HepG2 (cell line): Measurements from ENCODE around the gene CRABP1. TPM values are rescaled to one million over a fixed set of nuclear protein-coding genes. Genes with fewer than 3 reads are reported as not detected.

ENCODE experiments used
- ARNTL ChIP-seq: sonication (generic); formaldehyde crosslinking; IDR thresholded peaks from 2 replicates; pipeline ENCODE4 v1.4.0; 2020; ENCODE audit warnings: mild to moderate bottlenecking, missing genetic modification reagents
- HCFC1 ChIP-seq: fragments of 150-350 bp; IDR thresholded peaks from 2 replicates; pipeline ENCODE4 v1.6.1; 2014; ENCODE audit warnings: low read depth, low read length
- HNF1A ChIP-seq, 2 experiments: sonication (generic) in 1 of 2; formaldehyde crosslinking in 1 of 2; IDR thresholded peaks; 2 replicates each; pipeline versions ENCODE4 v1.4.0 to v1.6.1; 2016 to 2020; ENCODE audit warnings: borderline replicate concordance in 1 of 2, low read depth in 1 of 2, mild to moderate bottlenecking in 1 of 2, missing genetic modification reagents in 1 of 2
- HOXD1 ChIP-seq: sonication (generic); formaldehyde crosslinking; IDR thresholded peaks from 2 replicates; pipeline ENCODE4 v1.5.0; 2020; ENCODE audit warnings: missing genetic modification reagents
- KLF16 ChIP-seq, 2 experiments: sonication (generic) in 1 of 2; formaldehyde crosslinking in 1 of 2; IDR thresholded peaks; 2 replicates each; pipeline versions ENCODE4 v1.6.1 to v1.8.0; 2016 to 2023; ENCODE audit warnings: missing genetic modification reagents in 2 of 2, missing compliant biosample characterization in 1 of 2
- MIXL1 ChIP-seq: IDR thresholded peaks from 2 replicates; pipeline ENCODE4 v1.6.1; 2016
- MTA1 ChIP-seq: sonication (generic); formaldehyde crosslinking; IDR thresholded peaks from 2 replicates; pipeline ENCODE4 v1.4.0; 2020; ENCODE audit warnings: missing genetic modification reagents, mild to moderate bottlenecking, borderline replicate concordance
- NFIB ChIP-seq: sonication (generic); formaldehyde crosslinking; IDR thresholded peaks from 2 replicates; pipeline ENCODE4 v1.9.0; 2021; ENCODE audit warnings: missing genetic modification reagents, mild to moderate bottlenecking, borderline replicate concordance
- NR1H2 ChIP-seq: sonication (generic); formaldehyde crosslinking; IDR thresholded peaks from 2 replicates; pipeline ENCODE4 v1.8.1; 2022; ENCODE audit warnings: low read depth, missing genetic modification reagents, borderline replicate concordance
- NR3C1 ChIP-seq: sonication (generic); formaldehyde crosslinking; IDR thresholded peaks from 2 replicates; pipeline ENCODE4 v1.4.0; 2020; ENCODE audit warnings: missing genetic modification reagents
- SRY ChIP-seq: sonication (generic); formaldehyde crosslinking; IDR thresholded peaks from 2 replicates; pipeline ENCODE4 v1.8.0; 2022; ENCODE audit warnings: mild to moderate bottlenecking, missing genetic modification reagents
- THAP9 ChIP-seq: sonication (generic); formaldehyde crosslinking; IDR thresholded peaks from 2 replicates; pipeline ENCODE4; 2020; ENCODE audit warnings: missing genetic modification reagents, mild to moderate bottlenecking, borderline replicate concordance
- ZBTB25 ChIP-seq: IDR thresholded peaks from 2 replicates; pipeline ENCODE4 v1.6.1; 2018; ENCODE audit warnings: missing genetic modification reagents
- ZGPAT ChIP-seq: IDR thresholded peaks from 2 replicates; pipeline ENCODE4 v1.6.1; 2016; ENCODE audit warnings: mild to moderate bottlenecking
- ZNF160 ChIP-seq: sonication (generic); formaldehyde crosslinking; IDR thresholded peaks from 2 replicates; pipeline ENCODE4 v1.8.0; 2022; ENCODE audit warnings: mild to moderate bottlenecking, inconsistent platforms, missing genetic modification reagents
- ZNF44 ChIP-seq: sonication (generic); formaldehyde crosslinking; IDR thresholded peaks from 2 replicates; pipeline ENCODE4 v1.5.1; 2020; ENCODE audit warnings: mild to moderate bottlenecking, missing genetic modification reagents
- ZNF468 ChIP-seq: sonication (generic); formaldehyde crosslinking; IDR thresholded peaks from 2 replicates; pipeline ENCODE4 v1.8.0; 2022; ENCODE audit warnings: mild to moderate bottlenecking, moderate library complexity, missing genetic modification reagents
- ZNF556 ChIP-seq: sonication (generic); formaldehyde crosslinking; IDR thresholded peaks from 2 replicates; pipeline ENCODE4 v1.4.0; 2020; ENCODE audit warnings: mild to moderate bottlenecking, missing genetic modification reagents, borderline replicate concordance
- ZNF883 ChIP-seq: sonication (generic); formaldehyde crosslinking; IDR thresholded peaks from 2 replicates; pipeline ENCODE4 v1.5.1; 2020; ENCODE audit warnings: mild to moderate bottlenecking, missing genetic modification reagents; ENCODE audit errors: not compliant biosample characterization
- polyA plus RNA-seq, 8 experiments: library from polyadenylated mRNA; depleted of rRNA in 3 of 8; stranded (reverse) in 7 of 8; unstranded in 1 of 8; fragments of >200 nt; fragmentation: Illumina TruSeq in 4 of 8; extraction: Trizol in 4 of 8; gene quantifications; 2 replicates each; pipeline versions ENCODE4 v1.2.1 to v1.2.3, GENCODE V29; 2011 to 2016; ENCODE audit warnings: low read depth in 4 of 8, missing spikeins in 1 of 8, mixed read lengths in 1 of 8; ENCODE audit not compliant: insufficient read depth in 1 of 8
- total RNA-seq, 5 experiments: library from RNA; depleted of rRNA; stranded (reverse); fragments of >200 nt; fragmentation: Illumina TruSeq; extraction: Trizol; gene quantifications; 2 replicates each; pipeline ENCODE4 v1.2.3, GENCODE V29; 2016; ENCODE audit warnings: low read depth in 1 of 5

Gene CRABP1
- total and polyA plus RNA-seq, 2 of the 13 experiments (the other 11 are each of a cell fraction or from before 2014, with no cell fraction given), result not detected

GRCh38 chr15:78299101-78299930, 40.8 kb upstream of the CRABP1 start, which contains the start of gene SKIC8 (continued):
- TF ChIP-seq ZNF160 (CRISPR knock-in tag) (no peak), ZNF44 (no peak), MIXL1 (CRISPR knock-in tag) (peak; percentile 25; the same call in 1 of the 2 replicates), ZGPAT (CRISPR knock-in tag) (peak; percentile 71), NFIB (CRISPR knock-in tag) (no peak), ZNF556 (CRISPR knock-in tag) (peak; percentile 77; the same call in 1 of the 2 replicates), HCFC1 (peak; percentile 61), THAP9 (CRISPR knock-in tag) (peak; percentile 95), KLF16 (CRISPR knock-in tag; IDR thresholded peaks at IDR 0.05) (no peak), ARNTL (CRISPR knock-in tag) (0 out of 2 replicates have a peak, but pooled peaks have one; percentile 71), ZNF883 (CRISPR knock-in tag) (peak; percentile 59), NR3C1 (no peak), NR1H2 (CRISPR knock-in tag) (no peak), SRY (peak; percentile 82; the same call in 1 of the 2 replicates), HNF1A (IDR thresholded peaks at IDR 0.05; ENCODE audit: low read depth) (no peak), HNF1A (CRISPR knock-in tag; IDR thresholded peaks at IDR 0.05; ENCODE audit: borderline replicate concordance) (peak; percentile 38; the same call in 1 of the 2 replicates), HOXD1 (peak; percentile 59; the same call in 1 of the 2 replicates), ZNF468 (CRISPR knock-in tag) (no peak), ZBTB25 (CRISPR knock-in tag) (peak; percentile 85), MTA1 (CRISPR knock-in tag) (peak; percentile 67; the same call in 1 of the 2 replicates)
